ENCODE results near the gene S100A13. TPM values are rescaled to one million over a fixed set of nuclear protein-coding genes. Genes with fewer than 3 reads are reported as not detected.
A peak's percentile ranks its signal among the peaks of the same experiment; 100 is the strongest.
"Not testable (repeated sequence)": the region's sequence is repeated elsewhere in the genome, so short reads cannot be mapped to it uniquely, and the experiment has no call there.

The S100A13 gene
- total and polyA plus RNA-seq, 3 experiments from 2014 or later: 1.3 to 7.6 (median 5.5) TPM

DNA sequence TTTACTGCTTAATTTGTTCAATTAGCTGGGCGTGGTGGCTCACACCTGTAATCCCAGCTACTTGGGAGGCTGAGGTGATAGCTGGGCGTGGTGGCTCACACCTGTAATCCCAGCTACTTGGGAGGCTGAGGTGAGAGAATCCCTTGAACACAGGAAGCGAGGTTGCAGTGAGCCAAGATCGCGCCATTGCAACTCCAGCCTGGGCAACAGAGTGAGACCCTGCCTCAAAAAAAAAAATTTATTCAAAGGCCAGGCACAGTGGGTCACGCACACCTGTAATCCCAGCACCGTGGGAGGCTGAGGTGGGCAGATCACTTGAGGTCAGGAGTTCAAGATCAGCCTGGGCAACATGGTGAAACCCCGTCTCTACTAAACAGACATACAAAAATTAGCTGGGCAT is 41.4 kb upstream of the S100A13 start:
- peak in 1 of 5 donors; percentile 21 for DNase-seq
- Mint-ChIP-seq H3K36me3 (peaks cover 18 to 49% (median 23%) of the 10 kb centered on the region in 3 donors), H3K27ac (peak overlapping the region in 5 of 8 donors; percentile 8 to 89 (median 40)), H3K4me1 (peaks cover 12 to 21% (median 14%) of the 10 kb centered on the region in 3 donors), H3K4me3 (peak overlapping the region in 3 of 7 donors; percentile 32 to 77 (median 66))
- POLR2A ChIA-PET; H3K9me3 ChIP-seq (ENCODE audit: low read length); H3K27ac ChIP-seq (ENCODE audit: low read depth, low read length); H3K4me3 ChIP-seq (ENCODE audit: low read length); H3K27me3 ChIP-seq (ENCODE audit: insufficient read depth, low read length, poor library complexity, severe bottlenecking); H3K9me3 Mint-ChIP-seq; H3K27me3 Mint-ChIP-seq: not testable (repeated sequence)
- H3K36me3 ChIP-seq (ENCODE audit: insufficient read depth, low read length): peaks cover 51% of the 10 kb centered on the region
- H3K4me1 ChIP-seq (ENCODE audit: insufficient read depth, low read length): peaks cover 30% of the 10 kb centered on the region
- CTCF ChIA-PET: interaction anchor here (2.5 kb wide), 1 partner anchor 9 kb away, joined by 8 read pairs; the partner anchor contains the start of gene SNAPIN

DNA sequence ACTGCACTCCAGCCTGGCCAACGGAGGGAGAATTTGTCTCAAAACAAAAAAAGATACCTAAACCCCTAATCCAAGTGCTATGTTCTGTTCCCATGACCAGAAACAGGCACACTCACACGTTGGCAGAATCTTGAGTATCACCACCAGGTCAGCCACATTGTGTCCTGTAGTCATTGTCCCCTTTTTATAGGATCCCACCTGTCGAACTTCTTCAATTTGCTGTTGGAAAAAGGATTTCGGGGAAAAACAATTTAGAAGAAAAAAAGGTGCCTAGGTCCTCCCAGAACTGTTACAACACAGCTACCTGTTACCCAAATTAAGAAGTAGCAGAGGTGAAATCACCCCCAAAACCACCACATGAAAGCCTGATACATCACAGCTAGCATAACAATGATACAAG is 40.1 kb upstream of the S100A13 start:
- Mint-ChIP-seq H3K27ac (peak overlapping the region in 5 of 8 donors; percentile 47 to 92 (median 83)), H3K4me1 (peaks cover 12 to 21% (median 14%) of the 10 kb centered on the region in 3 donors), H3K36me3 (peaks cover 19 to 61% (median 23%) of the 10 kb centered on the region in 3 donors), H3K27me3 (peaks cover 0 to 1% of the 10 kb centered on the region in 2 donors), H3K9me3 (no peaks in the 10 kb centered on the region), H3K4me3 (peak overlapping the region in 2 of 7 donors; percentile 27 to 77)
- peak in 1 of 5 donors; percentile 35 for DNase-seq
- Histone ChIP-seq H3K4me1 (ENCODE audit: insufficient read depth, low read length) (peaks cover 30% of the 10 kb centered on the region), H3K27ac (ENCODE audit: low read depth, low read length) (no peak overlapping the region), H3K27me3 (ENCODE audit: insufficient read depth, low read length, poor library complexity, severe bottlenecking) (no peaks in the 10 kb centered on the region), H3K9me3 (ENCODE audit: low read length) (no peaks in the 10 kb centered on the region), H3K4me3 (ENCODE audit: low read length) (no peak overlapping the region), H3K36me3 (ENCODE audit: insufficient read depth, low read length) (peaks cover 61% of the 10 kb centered on the region)
- POLR2A ChIA-PET: interaction anchor here (0.9 to 1.9 kb wide), 2 partner anchors 8 to 33 kb away, joined by 3 to 7 read pairs; partner anchors contain the start of gene CHTOP
- CTCF ChIA-PET: no interaction called here

DNA sequence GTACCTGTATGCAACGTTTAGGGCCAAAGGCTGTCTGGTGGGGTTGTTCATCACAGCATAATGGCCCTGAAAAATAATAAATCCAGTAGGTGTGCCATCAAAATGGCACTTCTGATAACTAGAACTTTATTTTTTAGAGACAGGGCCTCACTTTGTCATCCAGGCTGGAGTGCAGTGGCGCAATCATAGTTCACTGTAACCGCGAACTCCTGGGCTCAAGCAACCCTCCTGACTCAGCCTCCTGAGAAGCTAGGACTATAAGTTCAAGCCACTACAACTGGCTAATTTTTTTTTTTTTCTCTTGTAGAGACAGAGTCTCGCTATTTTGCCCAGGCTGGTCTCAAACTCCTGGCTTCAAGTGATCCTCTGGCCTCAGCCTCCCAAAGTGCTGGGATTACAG is 35.9 kb upstream of the S100A13 start:
- no peak overlapping the region for H3K4me3 Mint-ChIP-seq
- peaks cover 0 to 1% of the 10 kb centered on the region in 2 donors for H3K27me3 Mint-ChIP-seq
- H3K36me3 ChIP-seq (ENCODE audit: insufficient read depth, low read length): peaks cover 68% of the 10 kb centered on the region
- no peak overlapping the region for H3K27ac ChIP-seq (ENCODE audit: low read depth, low read length)
- H3K27me3 ChIP-seq (ENCODE audit: insufficient read depth, low read length, poor library complexity, severe bottlenecking): no peaks in the 10 kb centered on the region
- H3K4me1 ChIP-seq (ENCODE audit: insufficient read depth, low read length): peaks cover 17% of the 10 kb centered on the region
- H3K4me3 ChIP-seq (ENCODE audit: low read length): no peak overlapping the region
- no peak for DNase-seq
- H3K9me3 ChIP-seq (ENCODE audit: low read length): no peaks in the 10 kb centered on the region
- ChIA-PET POLR2A (no interaction called here), CTCF (interaction anchor here (1.8 kb wide), 1 partner anchor 14 kb away, joined by 8 read pairs; the partner anchor contains the start of gene NPR1)
- H3K4me1 Mint-ChIP-seq: peaks cover 17 to 31% (median 26%) of the 10 kb centered on the region in 3 donors
- no peaks in the 10 kb centered on the region for H3K9me3 Mint-ChIP-seq
- H3K36me3 Mint-ChIP-seq: peaks cover 24 to 88% (median 27%) of the 10 kb centered on the region in 3 donors
- H3K27ac Mint-ChIP-seq: peak overlapping the region in 1 of 8 donors; percentile 70

DNA sequence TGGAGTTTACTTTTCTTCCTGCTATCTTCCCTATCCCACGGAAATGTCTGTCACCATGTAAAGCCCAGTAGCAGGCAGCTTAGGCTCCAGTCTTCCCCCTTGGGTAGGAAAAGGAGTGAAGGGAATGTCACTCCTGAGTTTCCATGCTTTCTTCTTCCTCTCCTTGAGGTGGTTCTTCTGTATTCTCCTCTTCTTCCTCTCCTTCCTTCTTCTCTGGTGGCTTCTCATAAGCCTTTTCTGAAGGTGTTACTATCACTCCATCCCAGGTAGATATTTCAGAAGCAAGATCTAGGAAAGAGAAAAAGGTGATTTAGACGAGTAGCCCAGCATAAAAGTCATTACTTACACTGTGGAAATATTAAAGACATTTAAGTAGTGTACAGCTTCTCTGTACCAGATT is 35.0 kb upstream of the S100A13 start:
- CTCF ChIA-PET: interaction anchor here (1.8 kb wide), 1 partner anchor 15 kb away, joined by 8 read pairs; the partner anchor contains the start of gene NPR1
- POLR2A ChIA-PET: no interaction called here
- Mint-ChIP-seq H3K36me3 (peaks cover 17 to 79% (median 19%) of the 10 kb centered on the region in 3 donors), H3K4me3 (peak overlapping the region in 2 of 7 donors; percentile 23 to 61), H3K27me3 (peaks cover 0 to 1% of the 10 kb centered on the region in 2 donors), H3K9me3 (no peaks in the 10 kb centered on the region), H3K27ac (peak overlapping the region in 3 of 8 donors; percentile 45 to 70 (median 56)), H3K4me1 (peaks cover 13 to 23% (median 18%) of the 10 kb centered on the region in 3 donors)
- no peaks in the 10 kb centered on the region for H3K27me3 ChIP-seq (ENCODE audit: insufficient read depth, low read length, poor library complexity, severe bottlenecking)
- peaks cover 18% of the 10 kb centered on the region for H3K4me1 ChIP-seq (ENCODE audit: insufficient read depth, low read length)
- H3K27ac ChIP-seq (ENCODE audit: low read depth, low read length): no peak overlapping the region
- DNase-seq: no peak
- no peaks in the 10 kb centered on the region for H3K9me3 ChIP-seq (ENCODE audit: low read length)
- H3K36me3 ChIP-seq (ENCODE audit: insufficient read depth, low read length): peaks cover 59% of the 10 kb centered on the region
- H3K4me3 ChIP-seq (ENCODE audit: low read length): no peak overlapping the region

DNA sequence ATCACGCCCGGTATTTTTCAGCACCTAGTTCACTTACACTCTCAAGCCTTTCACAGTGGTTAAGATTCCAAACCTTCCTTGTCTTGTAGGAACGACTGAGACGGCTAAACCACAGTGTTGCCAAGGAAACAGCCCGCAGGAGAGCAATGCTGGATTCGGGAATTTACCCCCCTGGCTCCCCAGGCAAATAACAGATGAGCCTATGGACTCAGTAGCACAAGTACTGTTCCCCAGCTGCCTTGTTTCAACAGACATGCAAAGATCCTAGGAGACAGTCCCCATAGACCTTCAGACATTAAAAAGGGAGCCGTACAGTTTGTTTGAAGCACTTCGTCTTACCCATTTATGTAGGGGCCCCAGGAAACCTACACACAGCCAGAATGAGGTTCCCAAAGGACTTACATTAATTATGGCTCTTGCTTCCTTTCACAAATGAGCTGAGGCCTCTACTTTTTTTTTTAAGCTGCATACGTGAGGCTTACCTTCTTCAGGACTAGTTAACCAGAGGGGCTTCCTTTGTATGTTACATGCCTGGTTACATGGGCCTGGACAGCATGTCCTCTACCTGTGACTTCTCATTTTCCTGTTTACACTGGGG is 33.9 kb upstream of the S100A13 start:
- ChIA-PET POLR2A (no interaction called here), CTCF (interaction anchor here (1.8 kb wide), 1 partner anchor 16 kb away, joined by 8 read pairs; the partner anchor contains the start of gene NPR1)
- Mint-ChIP-seq H3K4me1 (peaks cover 13 to 23% (median 18%) of the 10 kb centered on the region in 3 donors), H3K4me3 (peak overlapping the region in 5 of 7 donors; percentile 19 to 65 (median 32)), H3K27ac (peak overlapping the region in 3 of 8 donors; percentile 56 to 73 (median 60)), H3K36me3 (peaks cover 17 to 68% (median 17%) of the 10 kb centered on the region in 3 donors), H3K27me3 (peaks cover 0 to 1% of the 10 kb centered on the region in 2 donors), H3K9me3 (no peaks in the 10 kb centered on the region)
- H3K4me1 ChIP-seq (ENCODE audit: insufficient read depth, low read length): peaks cover 18% of the 10 kb centered on the region
- no peak overlapping the region for H3K4me3 ChIP-seq (ENCODE audit: low read length)
- peaks cover 48% of the 10 kb centered on the region for H3K36me3 ChIP-seq (ENCODE audit: insufficient read depth, low read length)
- no peaks in the 10 kb centered on the region for H3K9me3 ChIP-seq (ENCODE audit: low read length)
- H3K27ac ChIP-seq (ENCODE audit: low read depth, low read length): no peak overlapping the region
- H3K27me3 ChIP-seq (ENCODE audit: insufficient read depth, low read length, poor library complexity, severe bottlenecking): no peaks in the 10 kb centered on the region
- DNase-seq: no peak

DNA sequence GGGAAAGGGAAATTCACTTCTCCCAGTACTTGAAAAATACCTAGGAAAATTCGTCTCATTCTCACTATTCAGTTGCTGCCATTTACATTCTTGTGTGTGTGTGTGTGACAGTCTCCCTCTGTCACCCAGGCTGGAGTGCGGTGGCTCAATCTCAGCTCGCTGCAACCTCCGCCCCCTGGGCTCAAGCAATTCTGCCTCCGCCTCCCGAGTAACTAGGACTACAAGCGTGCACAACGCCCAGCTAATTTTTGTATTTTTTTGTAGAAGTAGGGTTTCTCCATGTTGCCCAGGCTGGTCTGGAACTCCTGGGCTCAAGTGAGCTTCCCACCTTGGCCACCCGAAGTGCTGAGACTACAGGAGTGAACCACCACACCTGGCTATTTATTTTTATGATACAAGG is 32.4 kb upstream of the S100A13 start:
- H3K9me3 Mint-ChIP-seq: no peaks in the 10 kb centered on the region
- Histone ChIP-seq H3K27me3 (ENCODE audit: insufficient read depth, low read length, poor library complexity, severe bottlenecking) (no peaks in the 10 kb centered on the region), H3K36me3 (ENCODE audit: insufficient read depth, low read length) (peaks cover 33% of the 10 kb centered on the region), H3K4me3 (ENCODE audit: low read length) (peak overlapping the region; percentile 91), H3K27ac (ENCODE audit: low read depth, low read length) (peak overlapping the region; percentile 27), H3K9me3 (ENCODE audit: low read length) (no peaks in the 10 kb centered on the region), H3K4me1 (ENCODE audit: insufficient read depth, low read length) (peaks cover 18% of the 10 kb centered on the region)
- ChIA-PET CTCF (interaction anchor here (1.2 to 2.0 kb wide), 2 partner anchors 10 to 26 kb away, joined by 3 to 8 read pairs; partner anchors contain the start of genes CHTOP and ILF2), POLR2A (interaction anchor here (0.6 to 1.7 kb wide), 5 partner anchors 8 to 155 kb away, joined by 3 to 18 read pairs (median 3); partner anchors contain the start of genes CHTOP and ILF2)
- H3K27ac Mint-ChIP-seq: peak overlapping the region in 7 of 8 donors; percentile 49 to 96 (median 87)
- H3K4me3 Mint-ChIP-seq: peak overlapping the region; percentile 94 to 97 (median 96)
- H3K36me3 Mint-ChIP-seq: peaks cover 11 to 53% (median 14%) of the 10 kb centered on the region in 3 donors
- no peak for DNase-seq
- no peaks in the 10 kb centered on the region for H3K27me3 Mint-ChIP-seq
- H3K4me1 Mint-ChIP-seq: peaks cover 13 to 21% (median 18%) of the 10 kb centered on the region in 3 donors

DNA sequence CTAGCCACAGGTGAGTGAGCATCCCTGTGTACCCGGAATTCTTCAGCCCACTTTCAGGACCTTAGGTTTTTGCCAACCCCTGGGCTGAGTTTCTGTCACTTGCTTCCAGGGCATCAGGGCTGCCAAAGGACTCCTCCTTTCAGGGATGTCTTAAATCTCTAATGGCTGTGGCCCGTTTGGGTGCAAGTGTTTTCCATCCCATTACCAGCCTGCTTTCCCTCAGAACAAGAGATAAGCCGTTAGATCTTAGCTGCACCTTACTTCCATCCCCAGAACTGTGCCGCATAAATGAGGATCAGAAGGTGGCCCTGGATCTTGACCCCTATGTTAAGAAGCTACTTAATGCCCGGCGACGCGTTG is 31.9 kb upstream of the S100A13 start:
- H3K27ac ChIP-seq (ENCODE audit: low read depth, low read length): peak overlapping the region; percentile 86
- no peak for DNase-seq
- CTCF ChIA-PET: interaction anchor here (0.6 to 2.0 kb wide), 4 partner anchors 11 to 70 kb away, joined by 3 to 8 read pairs (median 4); partner anchors contain the start of genes CHTOP and ILF2
- H3K4me3 ChIP-seq (ENCODE audit: low read length): peak overlapping the region; percentile 91
- peak overlapping the region in 7 of 8 donors; percentile 26 to 96 (median 95) for H3K27ac Mint-ChIP-seq
- peaks cover 18% of the 10 kb centered on the region for H3K4me1 ChIP-seq (ENCODE audit: insufficient read depth, low read length)
- H3K27me3 ChIP-seq (ENCODE audit: insufficient read depth, low read length, poor library complexity, severe bottlenecking): no peaks in the 10 kb centered on the region
- H3K4me3 Mint-ChIP-seq: peak overlapping the region; percentile 94 to 97 (median 96)
- peaks cover 9 to 48% (median 10%) of the 10 kb centered on the region in 3 donors for H3K36me3 Mint-ChIP-seq
- H3K27me3 Mint-ChIP-seq: no peaks in the 10 kb centered on the region
- H3K36me3 ChIP-seq (ENCODE audit: insufficient read depth, low read length): peaks cover 30% of the 10 kb centered on the region
- H3K9me3 ChIP-seq (ENCODE audit: low read length): no peaks in the 10 kb centered on the region
- H3K9me3 Mint-ChIP-seq: no peaks in the 10 kb centered on the region
- POLR2A ChIA-PET: interaction anchor here (0.8 to 1.7 kb wide), 5 partner anchors 9 to 116 kb away, joined by 3 to 18 read pairs (median 3); partner anchors contain the start of genes CHTOP, ILF2 and SLC27A3
- H3K4me1 Mint-ChIP-seq: peaks cover 13 to 21% (median 18%) of the 10 kb centered on the region in 3 donors
